GM19240 (cell line): ENCODE data around the gene MLLT6.

ENCODE experiments used
- DNase-seq: peaks from one replicate; pipeline ENCODE4 v3.0.0; 2011; ENCODE audit warnings: low spot score; ENCODE audit not compliant: insufficient read length

MLLT6 gene

DNA sequence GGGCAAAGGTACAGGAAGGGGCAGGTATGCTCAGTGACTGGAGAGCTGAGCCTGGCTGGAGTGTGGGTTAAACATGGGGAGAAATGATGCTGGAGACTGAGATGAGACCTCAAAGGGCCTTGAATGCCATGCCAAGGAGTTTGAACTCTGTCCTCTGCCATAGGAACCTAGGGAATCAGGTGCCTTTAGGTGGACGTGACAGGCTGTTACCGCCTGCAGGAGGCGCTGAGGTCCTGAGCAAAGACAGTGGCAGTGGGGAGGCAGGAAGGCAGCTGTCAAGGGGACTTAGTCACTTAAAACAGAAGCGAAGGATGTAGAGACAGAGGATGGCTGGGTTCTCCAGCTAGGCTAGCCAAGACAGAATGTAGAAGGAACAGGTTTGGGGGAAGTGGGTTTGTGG is 56.5 kb downstream of the MLLT6 start:
- no peak for DNase-seq

DNA sequence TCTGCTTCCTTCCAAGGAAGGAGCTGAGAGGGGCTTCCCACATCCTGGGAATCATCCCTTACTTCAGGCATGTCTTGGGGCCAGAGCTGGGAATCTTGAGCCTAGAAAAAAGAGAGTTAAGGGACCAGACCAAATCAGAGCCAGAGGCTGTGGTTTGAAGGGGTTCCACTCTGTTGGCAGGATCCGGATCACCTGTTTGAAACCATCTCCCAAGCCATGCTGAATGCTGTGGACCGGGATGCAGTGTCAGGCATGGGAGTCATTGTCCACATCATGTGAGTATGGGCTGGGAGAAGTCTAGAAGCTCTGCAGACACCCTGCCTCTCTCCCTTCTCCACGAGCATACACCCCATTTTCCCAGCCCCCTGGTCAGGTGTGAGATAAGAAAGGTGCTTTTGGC is 57.2 kb downstream of the MLLT6 start:
- DNase-seq: no peak

DNA sequence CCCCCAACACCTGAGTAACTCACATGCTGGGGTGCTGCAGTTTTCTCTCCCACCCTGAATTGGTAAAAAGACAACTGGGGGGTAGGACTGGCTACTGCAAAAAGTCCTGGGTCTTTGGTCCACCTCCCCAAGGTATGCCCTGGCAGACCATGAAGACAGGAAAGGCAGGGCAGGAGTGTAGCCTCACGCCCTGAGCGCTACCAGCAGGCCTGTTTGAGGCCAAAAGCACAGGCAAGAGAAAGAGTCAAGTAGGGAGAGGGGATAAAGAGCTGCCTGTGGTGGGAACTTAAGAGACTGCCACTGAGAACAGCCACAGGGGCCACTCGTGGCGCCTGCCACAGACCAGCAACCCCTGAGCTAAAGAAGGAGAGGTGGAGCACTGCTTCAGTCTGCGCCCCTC is 61.3 kb downstream of the MLLT6 start:
- no peak for DNase-seq

DNA sequence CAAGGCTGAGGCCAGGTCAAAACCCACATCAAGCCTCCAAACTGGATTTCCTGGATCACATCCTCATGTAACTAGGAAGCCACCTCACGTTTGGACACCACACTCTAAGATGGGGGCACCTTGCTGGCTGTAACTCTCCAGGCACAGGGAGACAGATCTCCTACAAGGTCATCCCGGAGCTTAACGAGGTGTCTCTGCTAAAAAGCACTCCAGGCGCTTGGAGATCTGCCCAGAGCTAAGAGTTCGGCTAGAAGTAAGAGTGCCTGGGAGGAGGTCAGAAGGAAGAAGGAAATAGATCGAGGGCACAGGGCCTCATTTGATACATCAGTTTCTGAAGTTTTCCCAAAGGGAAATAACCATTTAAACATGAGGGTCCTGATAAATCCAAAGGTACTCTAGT is 63.3 kb downstream of the MLLT6 start:
- no peak for DNase-seq

DNA sequence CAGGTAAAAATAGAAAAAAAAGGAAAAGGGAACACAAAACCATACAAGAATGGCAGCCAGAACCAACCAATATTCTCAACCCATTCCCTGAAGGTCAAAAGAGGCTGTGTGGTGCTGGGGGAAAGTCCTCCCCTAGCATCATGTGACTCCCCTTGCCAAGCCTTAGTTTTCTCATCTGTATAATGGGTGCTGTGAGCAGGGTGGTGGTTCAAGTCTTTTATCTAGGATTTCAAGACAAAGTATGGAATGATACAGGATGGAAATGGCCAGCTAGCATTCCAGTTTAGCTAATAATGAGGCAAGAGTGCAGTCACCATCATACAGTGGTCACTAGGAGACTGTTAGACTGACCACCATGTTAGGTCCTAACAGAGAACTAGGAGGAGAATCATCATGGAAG is 68.2 kb downstream of the MLLT6 start:
- DNase-seq: no peak

DNA sequence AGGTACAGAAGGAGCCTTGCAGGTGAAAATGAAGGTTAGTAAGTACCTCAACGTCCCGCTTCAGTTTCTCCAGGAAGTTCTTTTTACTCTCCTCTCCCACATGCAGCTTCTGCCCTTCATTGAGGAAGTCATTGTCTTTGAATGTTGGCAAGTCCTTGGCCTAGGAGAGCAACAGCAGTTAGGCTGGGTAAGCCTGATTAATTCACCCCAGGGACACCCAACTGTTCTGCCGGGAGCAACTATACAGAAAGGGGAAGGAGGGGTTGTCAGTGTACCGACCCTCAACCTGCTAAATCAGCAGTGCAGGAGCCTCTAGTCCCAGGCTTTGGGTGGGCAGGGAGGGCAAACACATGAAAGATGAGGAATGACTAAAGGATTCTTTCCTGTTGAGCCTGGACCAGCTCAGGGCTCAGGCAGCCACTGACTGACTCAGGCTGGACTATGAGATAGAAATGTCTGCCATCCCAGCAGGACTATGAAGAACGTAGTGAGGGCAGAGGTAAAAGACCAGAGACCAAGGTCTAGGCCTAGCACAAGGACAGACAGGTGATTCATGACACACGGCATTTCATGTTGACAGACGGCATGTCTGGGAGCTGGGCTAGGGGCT is 72.7 kb downstream of the MLLT6 start:
- no peak for DNase-seq
